OCI-LY1 (cell line): ENCODE data around the gene LAMTOR1.

ENCODE experiments used
- H2AFZ ChIP-seq: fragments of 200-600 bp; sonication (generic), shearing (Covaris generic); 2 replicates; pipeline ENCODE4 v1.6.0; 2014; ENCODE audit warnings: antibody characterized with exemption, mild to moderate bottlenecking, low read length
- H3F3A ChIP-seq: fragments of 200-600 bp; sonication (generic), shearing (Covaris generic); 2 replicates; pipeline ENCODE4 v1.6.0; 2014; ENCODE audit warnings: mild to moderate bottlenecking, antibody characterized with exemption, low read length, moderate library complexity; ENCODE audit not compliant: insufficient read depth
- H3K27ac ChIP-seq: fragments of 200-600 bp; sonication (generic); 2 replicates; pipeline ENCODE4 v1.5.1; 2014; ENCODE audit warnings: low read length, mixed run types, mild to moderate bottlenecking, low read depth; ENCODE audit not compliant: poor library complexity, severe bottlenecking
- H3K27me3 ChIP-seq: fragments of 200-600 bp; sonication (generic); 2 replicates; pipeline ENCODE4 v1.6.0; 2014; ENCODE audit warnings: antibody characterized with exemption, mild to moderate bottlenecking, low read length, moderate library complexity; ENCODE audit not compliant: insufficient read depth
- H3K36me3 ChIP-seq: fragments of 200-600 bp; sonication (generic); 2 replicates; pipeline ENCODE4 v1.6.1; 2014; ENCODE audit warnings: mild to moderate bottlenecking, antibody characterized with exemption, low read length, moderate library complexity, mixed read lengths; ENCODE audit not compliant: insufficient read depth
- H3K4me1 ChIP-seq: fragments of 200-600 bp; sonication (generic); 2 replicates; pipeline ENCODE4 v1.5.1; 2014; ENCODE audit warnings: mild to moderate bottlenecking, low read length, moderate library complexity; ENCODE audit not compliant: insufficient read depth, severe bottlenecking
- H3K4me2 ChIP-seq: fragments of 200-600 bp; sonication (generic), shearing (Covaris generic); 2 replicates; pipeline ENCODE4 v1.6.1; 2014; ENCODE audit warnings: low read length
- H3K4me3 ChIP-seq: fragments of 200-600 bp; sonication (generic); 2 replicates; pipeline ENCODE4 v1.5.1; 2014; ENCODE audit warnings: low read length, low read depth, mild to moderate bottlenecking, mixed read lengths; ENCODE audit not compliant: poor library complexity, severe bottlenecking
- H3K79me2 ChIP-seq: fragments of 200-600 bp; shearing (Covaris generic); 2 replicates; pipeline ENCODE4 v1.6.1; 2016; ENCODE audit warnings: mixed run types, low read length, mixed read lengths; ENCODE audit not compliant: insufficient read depth
- H3K9ac ChIP-seq: fragments of 200-600 bp; sonication (generic), shearing (Covaris generic); 2 replicates; pipeline ENCODE4 v1.6.1; 2014; ENCODE audit warnings: mild to moderate bottlenecking, low read length, mixed read lengths
- H3K9me2 ChIP-seq: fragments of 200-600 bp; sonication (generic), shearing (Covaris generic); 2 replicates; pipeline ENCODE4 v1.6.1; 2014; ENCODE audit warnings: low read depth, mild to moderate bottlenecking, low read length, mixed read lengths
- H3K9me3 ChIP-seq: fragments of 200-600 bp; shearing (Covaris generic); 2 replicates; pipeline ENCODE4 v1.6.1; 2014; ENCODE audit warnings: low read length, mixed read lengths
- H4K20me1 ChIP-seq: fragments of 200-600 bp; sonication (generic), shearing (Covaris generic); 2 replicates; pipeline ENCODE4 v1.6.0; 2016; ENCODE audit warnings: mild to moderate bottlenecking, low read length; ENCODE audit not compliant: insufficient read depth
- EZH2 ChIP-seq: fragments of 200-600 bp; sonication (generic), shearing (Covaris generic); IDR thresholded peaks from 2 replicates; pipeline ENCODE4 v1.8.0; 2017; ENCODE audit warnings: borderline replicate concordance, mixed run types, mild to moderate bottlenecking, antibody characterized with exemption, low read length, moderate library complexity, mixed read lengths
- TF ChIP-seq, protein P1 (sequence below): fragments of 200-600 bp; sonication (generic), shearing (Covaris generic); IDR thresholded peaks from 2 replicates; pipeline ENCODE4 v1.5.1; 2017; ENCODE audit warnings: mild to moderate bottlenecking, antibody characterized with exemption, low read length, moderate library complexity, mixed read lengths

Gene LAMTOR1

DNA sequence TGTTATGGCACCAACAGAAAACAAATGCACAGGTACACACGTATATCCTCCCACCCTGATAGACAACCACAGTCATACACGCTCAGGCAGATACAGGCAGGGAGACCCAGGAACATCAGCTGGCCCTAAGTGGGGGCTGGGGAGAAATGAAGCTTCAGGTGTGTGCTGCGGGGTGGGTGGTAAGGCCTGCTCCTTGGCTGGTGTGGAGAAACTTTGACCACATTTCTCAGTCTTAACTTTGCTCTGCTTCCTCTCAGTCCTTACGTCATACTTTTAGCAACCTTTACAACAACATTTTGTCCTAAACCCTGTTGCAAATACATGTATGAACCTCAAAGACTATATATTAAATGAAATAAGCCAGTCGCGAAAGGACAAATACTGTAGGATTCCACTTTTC lies 16.1 kb upstream of the LAMTOR1 start:
- Histone ChIP-seq H4K20me1 (no peaks in the 10 kb centered on the region), H3K9ac (no peak overlapping the region), H3K9me3 (no peaks in the 10 kb centered on the region), H3K27me3 (peaks cover 7% of the 10 kb centered on the region; the same call in 1 of the 2 replicates), H2AFZ (no peak overlapping the region), H3K9me2 (no peaks in the 10 kb centered on the region), H3K4me2 (no peak overlapping the region), H3K79me2 (no peaks in the 10 kb centered on the region), H3K27ac (no peak overlapping the region), H3K4me1 (no peaks in the 10 kb centered on the region), H3F3A (no peaks in the 10 kb centered on the region), H3K36me3 (no peaks in the 10 kb centered on the region; the same call in 1 of the 2 replicates), H3K4me3 (no peak overlapping the region)
- TF ChIP-seq EZH2, result no peak
- TF ChIP-seq, protein P1, sequence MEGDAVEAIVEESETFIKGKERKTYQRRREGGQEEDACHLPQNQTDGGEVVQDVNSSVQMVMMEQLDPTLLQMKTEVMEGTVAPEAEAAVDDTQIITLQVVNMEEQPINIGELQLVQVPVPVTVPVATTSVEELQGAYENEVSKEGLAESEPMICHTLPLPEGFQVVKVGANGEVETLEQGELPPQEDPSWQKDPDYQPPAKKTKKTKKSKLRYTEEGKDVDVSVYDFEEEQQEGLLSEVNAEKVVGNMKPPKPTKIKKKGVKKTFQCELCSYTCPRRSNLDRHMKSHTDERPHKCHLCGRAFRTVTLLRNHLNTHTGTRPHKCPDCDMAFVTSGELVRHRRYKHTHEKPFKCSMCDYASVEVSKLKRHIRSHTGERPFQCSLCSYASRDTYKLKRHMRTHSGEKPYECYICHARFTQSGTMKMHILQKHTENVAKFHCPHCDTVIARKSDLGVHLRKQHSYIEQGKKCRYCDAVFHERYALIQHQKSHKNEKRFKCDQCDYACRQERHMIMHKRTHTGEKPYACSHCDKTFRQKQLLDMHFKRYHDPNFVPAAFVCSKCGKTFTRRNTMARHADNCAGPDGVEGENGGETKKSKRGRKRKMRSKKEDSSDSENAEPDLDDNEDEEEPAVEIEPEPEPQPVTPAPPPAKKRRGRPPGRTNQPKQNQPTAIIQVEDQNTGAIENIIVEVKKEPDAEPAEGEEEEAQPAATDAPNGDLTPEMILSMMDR, result no peak

DNA sequence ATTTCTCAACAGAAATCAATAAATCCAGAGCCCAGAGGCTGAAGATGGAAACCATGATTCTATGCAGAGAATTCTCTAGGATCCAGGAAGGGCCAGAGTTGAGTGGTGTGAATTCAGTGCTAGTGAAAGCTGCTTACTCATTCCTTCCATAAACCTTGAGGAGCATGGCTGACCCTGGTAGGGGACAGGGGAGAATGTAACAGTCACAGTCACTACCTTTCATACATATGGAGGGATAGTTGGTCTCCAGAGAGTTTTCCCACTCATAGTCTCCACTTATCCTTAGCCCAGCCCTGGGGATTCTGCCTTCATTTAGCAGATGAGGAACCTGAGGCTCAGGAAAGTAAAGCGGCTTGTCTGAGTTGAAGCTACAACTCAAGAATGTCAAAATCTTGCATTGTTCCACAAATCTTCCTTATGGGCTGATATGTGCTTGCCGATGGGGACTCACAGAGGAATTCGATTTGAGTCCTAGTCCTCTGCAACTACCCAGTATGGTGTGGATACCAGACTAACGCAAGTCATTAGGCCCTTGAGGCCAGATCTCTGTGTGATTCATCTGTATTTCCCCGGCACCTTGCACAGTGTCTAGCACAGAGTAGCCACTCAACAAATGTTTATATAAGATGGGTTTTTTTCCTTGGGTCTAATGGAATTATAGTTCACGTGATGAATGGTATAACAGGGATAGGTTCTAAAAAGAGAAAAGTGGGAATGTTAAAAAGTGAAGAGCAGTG lies 13.1 kb upstream of the LAMTOR1 start:
- no peak overlapping the region for H2AFZ ChIP-seq
- H3K27me3 ChIP-seq, result no peaks in the 10 kb centered on the region
- TF ChIP-seq, protein P1, result no peak
- no peak for TF ChIP-seq EZH2

DNA sequence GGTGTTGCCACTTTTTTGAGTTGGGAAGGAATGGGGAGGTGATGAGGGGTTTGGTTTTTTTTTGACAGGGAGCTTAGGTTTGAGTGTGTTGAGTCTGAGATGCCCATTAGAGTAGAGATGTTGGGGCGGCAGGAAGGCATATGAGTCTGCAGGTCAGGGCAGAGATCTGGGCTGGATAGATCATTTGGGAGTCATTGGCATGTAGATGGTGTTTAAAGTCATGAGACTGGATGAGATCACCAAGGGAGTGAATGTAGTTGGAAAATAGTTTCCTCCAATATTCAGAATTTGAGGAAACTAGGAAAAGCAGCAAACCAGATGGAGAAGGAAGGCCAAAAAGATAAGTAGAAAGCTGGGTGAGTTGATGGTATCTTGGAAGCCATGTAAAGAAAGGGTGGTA lies 11.5 kb upstream of the LAMTOR1 start:
- H3K9ac ChIP-seq, result no peak overlapping the region

More for the DNA sequence above, 13.1 kb upstream of the LAMTOR1 start:
- Histone ChIP-seq H4K20me1 (no peaks in the 10 kb centered on the region), H3K4me3 (no peak overlapping the region), H3K36me3 (no peaks in the 10 kb centered on the region; the same call in 1 of the 2 replicates), H3K9me2 (no peaks in the 10 kb centered on the region), H3K4me2 (no peak overlapping the region), H3K79me2 (no peaks in the 10 kb centered on the region), H3K27ac (no peak overlapping the region), H3F3A (no peaks in the 10 kb centered on the region), H3K9me3 (no peaks in the 10 kb centered on the region), H3K4me1 (peaks cover 14% of the 10 kb centered on the region), H3K9ac (no peak overlapping the region)

More for the DNA sequence above, 11.5 kb upstream of the LAMTOR1 start:
- H3K4me2 ChIP-seq, result no peak overlapping the region
- H3K4me3 ChIP-seq, result no peak overlapping the region
- no peaks in the 10 kb centered on the region for H3K27me3 ChIP-seq
- no peaks in the 10 kb centered on the region for H3F3A ChIP-seq
- peaks cover 18% of the 10 kb centered on the region for H3K4me1 ChIP-seq
- no peak overlapping the region for H3K27ac ChIP-seq
- H2AFZ ChIP-seq, result no peak overlapping the region
- TF ChIP-seq EZH2, result no peak
- TF ChIP-seq, protein P1, result no peak
- H3K9me3 ChIP-seq, result no peaks in the 10 kb centered on the region
- H3K36me3 ChIP-seq, result no peaks in the 10 kb centered on the region
- H3K79me2 ChIP-seq, result no peaks in the 10 kb centered on the region
- H4K20me1 ChIP-seq, result no peaks in the 10 kb centered on the region
- H3K9me2 ChIP-seq, result no peaks in the 10 kb centered on the region
